Medulla oblongata (tissue), 1 donor: ENCODE data around the gene GRIK3.

Experiments used
- DNase-seq: peaks from one replicate; pipeline ENCODE4 v3.0.0-alpha.2; 2015; ENCODE audit errors: extremely low spot score

Gene GRIK3

DNA sequence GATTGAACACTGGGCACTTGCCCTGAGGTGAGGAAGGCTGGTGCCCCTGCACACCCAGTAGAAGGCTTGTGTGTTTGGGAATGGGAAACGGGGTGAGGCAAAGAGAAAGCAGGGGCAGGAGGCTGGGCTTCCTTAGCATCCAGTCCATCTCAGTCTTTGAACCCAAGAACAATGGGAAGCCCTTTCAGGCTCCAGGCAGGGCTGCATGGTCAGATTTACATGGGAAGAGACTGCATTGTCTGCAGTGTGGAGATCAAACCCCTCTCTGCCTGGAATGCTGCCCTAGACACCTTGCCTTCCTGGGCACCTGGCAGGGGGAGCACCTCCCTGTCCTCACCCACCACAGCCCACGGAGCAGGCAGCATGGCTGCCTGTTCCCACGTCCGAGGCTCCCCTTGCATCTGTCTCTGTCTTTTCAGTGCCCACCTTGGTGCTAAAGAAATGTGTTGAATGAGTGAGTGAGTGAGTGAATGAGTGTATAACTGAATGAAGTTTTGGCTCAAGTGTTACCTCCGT is 268.5 kb downstream of the GRIK3 start:
- no peak for DNase-seq

DNA sequence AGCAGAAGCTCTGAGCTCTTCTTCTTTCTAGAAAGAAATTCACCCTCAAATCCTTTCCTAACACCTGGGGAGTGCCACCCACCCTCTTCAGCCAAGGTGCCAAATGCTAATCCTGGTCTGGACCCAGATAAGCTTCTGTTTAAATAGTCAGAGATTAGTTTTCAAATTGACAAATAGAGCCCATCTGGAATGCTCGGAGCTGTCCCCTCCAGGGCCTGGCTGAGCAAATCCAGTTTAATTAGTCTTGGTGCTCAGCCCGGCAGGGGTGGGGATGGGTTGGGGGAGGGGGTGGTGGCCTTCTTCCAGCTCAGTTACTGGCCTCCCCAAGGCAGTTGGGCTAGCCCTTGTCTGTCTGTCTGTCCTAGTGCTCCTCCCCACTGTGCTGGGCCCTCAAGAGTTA is 269.5 kb downstream of the GRIK3 start:
- no peak for DNase-seq

GRCh38 chr1:36763771-36764170 is 270.5 kb downstream of the GRIK3 start:
- no peak for DNase-seq

GRCh38 chr1:36762174-36762573 is 272.1 kb downstream of the GRIK3 start:
- DNase-seq: no peak

DNA sequence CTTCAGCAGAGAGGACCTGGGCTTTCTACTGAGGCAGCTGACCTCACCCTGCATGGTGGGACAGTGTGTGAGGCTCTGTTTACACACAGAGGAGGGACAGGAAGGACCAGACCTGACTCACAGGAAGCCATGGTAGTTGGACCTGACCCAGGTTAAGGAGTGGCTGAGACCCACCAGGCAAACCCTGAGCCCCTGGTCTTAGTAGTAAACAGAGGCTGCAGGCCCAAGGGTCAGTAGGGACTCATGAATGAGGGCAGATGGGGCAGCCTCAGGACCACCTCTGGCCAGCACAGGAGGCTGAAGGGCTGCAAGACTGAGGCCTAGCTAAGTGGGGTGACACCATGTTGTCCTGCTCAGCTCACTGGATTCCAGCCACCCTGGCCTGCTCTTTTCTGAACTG is 273.2 kb downstream of the GRIK3 start:
- DNase-seq: no peak

- DNase-seq: no peak
Measured at GRCh38 chr1:36760081-36760480, 274.2 kb downstream of the GRIK3 start.

DNA sequence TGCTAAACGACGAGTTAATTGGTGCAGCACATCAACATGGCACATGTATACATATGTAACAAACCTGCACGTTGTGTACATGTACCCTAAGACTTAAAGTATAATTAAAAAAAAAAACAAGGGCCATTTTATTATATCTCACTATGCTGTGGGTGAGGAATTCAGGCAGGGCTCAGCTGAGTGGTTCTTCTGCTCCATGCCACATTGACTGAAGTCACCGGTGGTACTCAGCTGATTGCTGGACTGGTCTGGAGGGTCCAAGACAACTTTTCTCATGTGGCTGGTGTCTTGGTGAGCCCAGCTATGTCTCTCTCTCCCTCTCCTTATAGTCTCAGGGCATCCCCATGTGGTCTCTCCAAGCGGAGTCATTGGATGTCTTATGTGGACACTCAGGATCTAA is 275.0 kb downstream of the GRIK3 start:
- no peak for DNase-seq

DNA sequence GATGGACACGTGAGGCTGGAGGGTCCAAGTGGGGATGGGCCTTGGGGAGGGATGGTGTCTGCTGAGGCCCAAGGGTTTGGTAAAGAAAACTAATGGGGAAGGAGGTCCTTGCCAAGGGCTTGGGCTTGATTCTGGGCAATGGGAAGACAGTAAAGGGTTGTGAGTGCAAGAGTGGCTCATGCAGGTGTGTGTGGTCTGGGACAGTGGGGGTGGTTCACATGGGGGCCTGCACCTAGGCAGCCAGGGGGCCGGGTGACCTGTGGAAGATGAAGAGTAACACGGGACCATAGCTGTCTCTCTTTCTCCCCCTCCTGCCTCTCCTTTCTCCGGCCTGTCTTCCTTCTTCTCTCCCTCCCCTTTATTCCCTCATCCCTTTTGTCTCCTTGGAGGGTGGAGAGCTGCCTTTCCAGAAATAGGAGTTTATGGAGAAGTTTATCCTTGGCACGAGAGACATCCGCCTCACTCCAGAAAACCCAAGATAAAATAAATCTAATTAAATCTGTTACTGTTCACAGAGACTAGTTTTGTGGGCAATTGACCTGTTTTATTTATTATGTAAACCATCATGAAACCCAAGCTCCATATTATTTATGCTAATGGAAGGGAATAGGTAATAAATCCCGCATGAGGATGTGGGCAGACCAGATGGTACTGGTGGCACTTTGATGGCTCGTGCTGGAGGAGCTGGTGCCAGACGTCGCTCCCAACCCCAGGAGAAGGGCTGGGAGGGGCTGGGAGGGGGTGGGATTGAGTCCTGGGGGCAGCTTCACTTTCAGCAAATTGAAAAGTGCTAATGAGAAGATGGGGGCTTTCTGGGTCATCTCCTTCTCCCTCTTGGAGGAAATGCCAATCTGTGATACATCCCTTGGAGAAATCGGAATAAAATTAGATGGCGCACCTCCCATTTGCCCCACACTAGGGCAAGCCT is 278.7 kb downstream of the GRIK3 start:
- no peak for DNase-seq

- DNase-seq: no peak
Measured at GRCh38 chr1:36754366-36754765, 279.9 kb downstream of the GRIK3 start.

DNA sequence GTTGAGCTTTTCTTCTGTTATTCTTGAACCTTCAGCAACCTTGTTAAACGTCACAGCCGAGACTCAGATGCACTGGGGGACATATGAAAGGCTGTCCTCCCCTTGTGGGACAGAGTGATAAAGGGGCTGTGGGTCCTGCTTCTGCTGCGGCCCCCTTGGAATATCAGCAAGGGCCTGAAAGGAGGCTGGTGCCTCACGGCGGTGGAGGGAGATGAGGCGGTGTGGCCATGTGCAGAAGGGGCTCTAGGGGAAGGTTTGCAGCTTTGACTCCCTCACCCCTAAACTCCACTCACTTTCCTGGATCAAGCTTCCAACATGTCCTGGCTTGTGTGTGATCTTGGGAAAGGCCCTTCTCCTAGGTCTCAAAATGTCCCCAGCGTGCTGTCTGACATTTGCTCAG is 280.9 kb downstream of the GRIK3 start:
- DNase-seq: no peak

DNA sequence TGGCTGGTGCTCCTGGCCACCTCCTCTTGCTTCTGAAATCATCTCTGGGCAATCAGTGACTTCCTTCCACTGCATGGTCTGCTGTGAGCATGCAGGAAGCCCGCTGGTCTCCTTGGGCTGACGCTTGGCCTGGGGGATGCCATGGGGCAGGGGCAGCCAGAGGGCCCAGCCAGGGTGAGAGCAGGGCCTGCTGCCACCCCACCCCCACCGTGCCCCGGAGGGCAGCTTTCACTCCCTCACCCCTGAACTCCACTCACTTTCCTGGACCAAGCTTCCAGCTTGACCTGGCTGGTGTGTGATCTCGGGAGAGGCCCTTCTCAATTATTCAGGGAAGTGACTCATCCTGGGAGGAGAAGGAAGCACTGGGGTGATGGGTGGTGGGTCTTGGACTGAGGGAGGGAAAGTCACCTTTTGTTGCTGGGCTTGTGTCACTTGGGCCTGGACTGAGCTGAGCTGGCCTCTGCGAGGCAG is 281.4 kb downstream of the GRIK3 start:
- DNase-seq: no peak

GRCh38 chr1:36752431-36752830 is 281.9 kb downstream of the GRIK3 start:
- no peak for DNase-seq

DNA sequence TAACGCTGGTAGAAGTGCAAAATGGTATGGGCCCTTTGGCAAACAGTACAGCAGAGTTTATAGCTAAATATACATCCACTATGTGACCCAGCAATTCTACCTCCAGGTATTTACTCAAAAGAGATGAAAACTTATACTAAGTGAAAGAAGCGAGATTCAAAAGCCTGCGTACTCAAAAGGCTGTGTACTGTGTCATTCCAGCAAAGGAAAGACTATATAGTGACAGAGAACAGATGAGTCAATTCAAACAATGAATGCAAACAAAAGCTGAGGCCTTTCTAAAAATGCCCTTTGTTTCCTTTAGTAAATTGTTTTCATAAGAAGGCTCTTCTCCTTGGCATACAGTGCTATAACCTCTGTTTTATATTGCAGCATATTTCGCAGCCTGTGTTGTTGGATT is 282.8 kb downstream of the GRIK3 start:
- DNase-seq: no peak

- DNase-seq: no peak
Measured at GRCh38 chr1:36748466-36748865, 285.8 kb downstream of the GRIK3 start.
